HEK293 (cell line): ENCODE results near the gene MMS22L.

ENCODE experiments used
- CTCF ChIA-PET: fragments of 350-600 bp; formaldehyde crosslinking; extraction: SDS; loops from one replicate; lab custom pipeline; 2021; ENCODE audit warnings: antibody characterized with exemption; lab: Yijun Ruan, JAX
- POLR2A ChIA-PET: fragments of 300-600 bp; formaldehyde crosslinking; extraction: SDS; loops from one replicate; lab custom pipeline; 2020; ENCODE audit warnings: antibody characterized with exemption, inconsistent platforms; lab: Yijun Ruan, JAX
- H3K27ac ChIP-seq: fragments of 200-500 bp; sonication (Bioruptor generic); 2 replicates; pipeline ENCODE4 v1.5.1; 2014; ENCODE audit warnings: low read depth, low read length, control low read depth, inconsistent platforms; ENCODE audit errors: extremely low read depth
- H3K36me3 ChIP-seq, 2 experiments: fragments of 200-500 bp in 1 of 2; sonication (Bioruptor generic) in 1 of 2; 1 replicate in 1 of 2; 2 replicates in 1 of 2; pipeline ENCODE4 v1.5.1; 2014 to 2017; ENCODE audit warnings: inconsistent platforms in 2 of 2, low read length in 2 of 2; ENCODE audit not compliant: control insufficient read depth in 2 of 2, insufficient read depth in 1 of 2
- H3K4me1 ChIP-seq: fragments of 200-500 bp; sonication (Bioruptor generic); 2 replicates; pipeline ENCODE4 v1.5.1; 2014; ENCODE audit warnings: mild to moderate bottlenecking, low read length, inconsistent platforms; ENCODE audit not compliant: control insufficient read depth, insufficient read depth
- H3K4me3 ChIP-seq: 2 replicates; pipeline ENCODE4 v1.5.1; 2011; ENCODE audit warnings: low read depth, mild to moderate bottlenecking, control low read depth, low read length, moderate library complexity
- H3K9me3 ChIP-seq: fragments of 200-500 bp; sonication (Bioruptor generic); 2 replicates; pipeline ENCODE4 v1.5.1; 2014; ENCODE audit warnings: low read depth, low read length, inconsistent platforms; ENCODE audit not compliant: control insufficient read depth, insufficient read depth
- EGR2 ChIP-seq: fragments of 450-650 bp; formaldehyde crosslinking; IDR thresholded peaks from 2 replicates; pipeline ENCODE4 v1.5.1; 2016; ENCODE audit warnings: low read depth, missing biosample characterization, missing genetic modification characterization
- GLI4 ChIP-seq: fragments of 450-650 bp; formaldehyde crosslinking; IDR thresholded peaks from 2 replicates; pipeline ENCODE4 v1.5.1; 2016; ENCODE audit warnings: missing biosample characterization, missing genetic modification characterization
- KLF10 ChIP-seq: fragments of 450-650 bp; IDR thresholded peaks from 2 replicates; pipeline ENCODE4 v1.5.1; 2018; ENCODE audit warnings: missing biosample characterization, mild to moderate bottlenecking, missing genetic modification characterization
- KLF17 ChIP-seq: fragments of 450-650 bp; formaldehyde crosslinking; IDR thresholded peaks from 2 replicates; pipeline ENCODE4 v1.5.1; 2016; ENCODE audit warnings: missing biosample characterization, missing genetic modification characterization
- PRDM1 ChIP-seq: fragments of 450-650 bp; formaldehyde crosslinking; IDR thresholded peaks from 2 replicates; pipeline ENCODE4; 2016; ENCODE audit warnings: missing biosample characterization, missing genetic modification characterization
- PRDM10 ChIP-seq: fragments of 450-650 bp; formaldehyde crosslinking; IDR thresholded peaks from 2 replicates; pipeline ENCODE4 v1.5.1; 2016; ENCODE audit warnings: missing biosample characterization, missing genetic modification characterization
- SCRT2 ChIP-seq: fragments of 450-650 bp; formaldehyde crosslinking; IDR thresholded peaks from 2 replicates; pipeline ENCODE4 v1.5.1; 2016; ENCODE audit warnings: missing biosample characterization, missing genetic modification characterization
- ZBTB49 ChIP-seq: fragments of 450-650 bp; formaldehyde crosslinking; IDR thresholded peaks from 2 replicates; pipeline ENCODE4 v1.5.1; 2016; ENCODE audit warnings: missing biosample characterization, missing genetic modification characterization, low read depth
- ZBTB7A ChIP-seq: fragments of 450-650 bp; formaldehyde crosslinking; IDR thresholded peaks from 2 replicates; pipeline ENCODE4 v1.5.1; 2016; ENCODE audit warnings: low read depth, missing biosample characterization, missing genetic modification characterization
- ZNF23 ChIP-seq: fragments of 450-650 bp; formaldehyde crosslinking; IDR thresholded peaks from 2 replicates; pipeline ENCODE4 v1.5.1; 2016; ENCODE audit warnings: missing biosample characterization, missing genetic modification characterization, borderline replicate concordance
- ZNF324 ChIP-seq: fragments of 450-650 bp; formaldehyde crosslinking; IDR thresholded peaks from 2 replicates; pipeline ENCODE4 v1.5.1; 2016; ENCODE audit warnings: missing biosample characterization, missing genetic modification characterization
- ZNF48 ChIP-seq: fragments of 450-650 bp; formaldehyde crosslinking; IDR thresholded peaks from 2 replicates; pipeline ENCODE4 v1.5.1; 2016; ENCODE audit warnings: missing biosample characterization, missing genetic modification characterization
- ZNF530 ChIP-seq: fragments of 450-650 bp; formaldehyde crosslinking; IDR thresholded peaks from 2 replicates; pipeline ENCODE4 v1.5.1; 2016; ENCODE audit warnings: low read depth, missing biosample characterization, missing genetic modification characterization
- ZNF571 ChIP-seq: fragments of 450-650 bp; formaldehyde crosslinking; IDR thresholded peaks from 2 replicates; pipeline ENCODE4 v1.5.0; 2017; ENCODE audit warnings: missing biosample characterization, missing genetic modification characterization
- ZNF580 ChIP-seq: fragments of 450-650 bp; formaldehyde crosslinking; IDR thresholded peaks from 2 replicates; pipeline ENCODE4 v1.5.1; 2016; ENCODE audit warnings: missing biosample characterization, missing genetic modification characterization
- ZNF654 ChIP-seq: fragments of 450-650 bp; formaldehyde crosslinking; IDR thresholded peaks from 2 replicates; pipeline ENCODE4 v1.5.1; 2016; ENCODE audit warnings: low read depth, missing biosample characterization, missing genetic modification characterization
- ZNF658 ChIP-seq: fragments of 450-650 bp; formaldehyde crosslinking; IDR thresholded peaks from 2 replicates; pipeline ENCODE4; 2016; ENCODE audit warnings: missing biosample characterization, missing genetic modification characterization
- ZNF704 ChIP-seq: fragments of 450-650 bp; formaldehyde crosslinking; IDR thresholded peaks from 2 replicates; pipeline ENCODE4 v1.5.1; 2016; ENCODE audit warnings: missing biosample characterization, missing genetic modification characterization
- TF ChIP-seq, protein P1 (sequence below): fragments of 450-650 bp; formaldehyde crosslinking; IDR thresholded peaks from 2 replicates; pipeline ENCODE4 v1.5.1; 2016; ENCODE audit warnings: missing biosample characterization, missing genetic modification characterization, borderline replicate concordance
- TF ChIP-seq, protein P2 (sequence below): fragments of 450-650 bp; formaldehyde crosslinking; IDR thresholded peaks from 2 replicates; pipeline ENCODE4 v1.5.1; 2016; ENCODE audit warnings: missing biosample characterization, missing genetic modification characterization
- TF ChIP-seq, protein P3 (sequence below): fragments of 450-650 bp; formaldehyde crosslinking; IDR thresholded peaks from 2 replicates; pipeline ENCODE4 v1.5.1; 2017; ENCODE audit warnings: missing biosample characterization, missing genetic modification characterization

MMS22L gene

GRCh38 chr6:97293198-97293696 is 10.2 kb upstream of the MMS22L start:
- no peaks in the 10 kb centered on the region for H3K9me3 ChIP-seq
- no peak overlapping the region for H3K27ac ChIP-seq
- TF ChIP-seq PRDM1 (tag by site-specific recombination) (no peak), EGR2 (tag by site-specific recombination) (no peak), ZBTB7A (tag by site-specific recombination) (no peak), ZNF571 (tag by site-specific recombination) (no peak), ZBTB49 (no peak), ZNF324 (no peak), ZNF48 (tag by site-specific recombination) (no peak), PRDM10 (tag by site-specific recombination) (no peak), ZNF23 (no peak)
- TF ChIP-seq, protein P1, sequence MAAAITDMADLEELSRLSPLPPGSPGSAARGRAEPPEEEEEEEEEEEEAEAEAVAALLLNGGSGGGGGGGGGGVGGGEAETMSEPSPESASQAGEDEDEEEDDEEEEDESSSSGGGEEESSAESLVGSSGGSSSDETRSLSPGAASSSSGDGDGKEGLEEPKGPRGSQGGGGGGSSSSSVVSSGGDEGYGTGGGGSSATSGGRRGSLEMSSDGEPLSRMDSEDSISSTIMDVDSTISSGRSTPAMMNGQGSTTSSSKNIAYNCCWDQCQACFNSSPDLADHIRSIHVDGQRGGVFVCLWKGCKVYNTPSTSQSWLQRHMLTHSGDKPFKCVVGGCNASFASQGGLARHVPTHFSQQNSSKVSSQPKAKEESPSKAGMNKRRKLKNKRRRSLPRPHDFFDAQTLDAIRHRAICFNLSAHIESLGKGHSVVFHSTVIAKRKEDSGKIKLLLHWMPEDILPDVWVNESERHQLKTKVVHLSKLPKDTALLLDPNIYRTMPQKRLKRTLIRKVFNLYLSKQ (tag by site-specific recombination): no peak
- TF ChIP-seq, all 188 proteins: peak for 0
- POLR2A ChIA-PET: no interaction called here
- CTCF ChIA-PET: no interaction called here
- no peaks in the 10 kb centered on the region for H3K4me1 ChIP-seq
- no peak overlapping the region for H3K4me3 ChIP-seq
- H3K36me3 ChIP-seq: no peaks in the 10 kb centered on the region

GRCh38 chr6:97292671-97293070 is 9.7 kb upstream of the MMS22L start:
- ChIA-PET POLR2A (no interaction called here), CTCF (no interaction called here)
- Histone ChIP-seq H3K4me1 (no peaks in the 10 kb centered on the region), H3K9me3 (no peaks in the 10 kb centered on the region), H3K27ac (no peak overlapping the region), H3K4me3 (no peak overlapping the region), H3K36me3 (no peaks in the 10 kb centered on the region)
- TF ChIP-seq ZNF580 (no peak), ZNF530 (tag by site-specific recombination) (no peak), KLF17 (no peak), SCRT2 (tag by site-specific recombination) (no peak), KLF10 (tag by site-specific recombination) (no peak), ZNF658 (tag by site-specific recombination) (no peak), ZNF654 (no peak), GLI4 (tag by site-specific recombination) (no peak), ZNF704 (tag by site-specific recombination) (no peak)
- TF ChIP-seq, protein P2, sequence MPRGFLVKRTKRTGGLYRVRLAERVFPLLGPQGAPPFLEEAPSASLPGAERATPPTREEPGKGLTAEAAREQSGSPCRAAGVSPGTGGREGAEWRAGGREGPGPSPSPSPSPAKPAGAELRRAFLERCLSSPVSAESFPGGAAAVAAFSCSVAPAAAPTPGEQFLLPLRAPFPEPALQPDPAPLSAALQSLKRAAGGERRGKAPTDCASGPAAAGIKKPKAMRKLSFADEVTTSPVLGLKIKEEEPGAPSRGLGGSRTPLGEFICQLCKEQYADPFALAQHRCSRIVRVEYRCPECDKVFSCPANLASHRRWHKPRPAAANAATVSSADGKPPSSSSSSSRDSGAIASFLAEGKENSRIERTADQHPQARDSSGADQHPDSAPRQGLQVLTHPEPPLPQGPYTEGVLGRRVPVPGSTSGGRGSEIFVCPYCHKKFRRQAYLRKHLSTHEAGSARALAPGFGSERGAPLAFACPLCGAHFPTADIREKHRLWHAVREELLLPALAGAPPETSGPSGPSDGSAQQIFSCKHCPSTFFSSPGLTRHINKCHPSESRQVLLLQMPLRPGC (tag by site-specific recombination): no peak
- TF ChIP-seq, protein P3, sequence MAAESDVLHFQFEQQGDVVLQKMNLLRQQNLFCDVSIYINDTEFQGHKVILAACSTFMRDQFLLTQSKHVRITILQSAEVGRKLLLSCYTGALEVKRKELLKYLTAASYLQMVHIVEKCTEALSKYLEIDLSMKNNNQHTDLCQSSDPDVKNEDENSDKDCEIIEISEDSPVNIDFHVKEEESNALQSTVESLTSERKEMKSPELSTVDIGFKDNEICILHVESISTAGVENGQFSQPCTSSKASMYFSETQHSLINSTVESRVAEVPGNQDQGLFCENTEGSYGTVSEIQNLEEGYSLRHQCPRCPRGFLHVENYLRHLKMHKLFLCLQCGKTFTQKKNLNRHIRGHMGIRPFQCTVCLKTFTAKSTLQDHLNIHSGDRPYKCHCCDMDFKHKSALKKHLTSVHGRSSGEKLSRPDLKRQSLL (tag by site-specific recombination): no peak
